Measurements from ENCODE around the gene ZNF428. TPM values are rescaled to one million over a fixed set of nuclear protein-coding genes. Genes with fewer than 3 reads are reported as not detected.

Gene ZNF428
- total and polyA plus RNA-seq, 8 donors = 24.7 to 99.9 (median 80.9) TPM

DNA sequence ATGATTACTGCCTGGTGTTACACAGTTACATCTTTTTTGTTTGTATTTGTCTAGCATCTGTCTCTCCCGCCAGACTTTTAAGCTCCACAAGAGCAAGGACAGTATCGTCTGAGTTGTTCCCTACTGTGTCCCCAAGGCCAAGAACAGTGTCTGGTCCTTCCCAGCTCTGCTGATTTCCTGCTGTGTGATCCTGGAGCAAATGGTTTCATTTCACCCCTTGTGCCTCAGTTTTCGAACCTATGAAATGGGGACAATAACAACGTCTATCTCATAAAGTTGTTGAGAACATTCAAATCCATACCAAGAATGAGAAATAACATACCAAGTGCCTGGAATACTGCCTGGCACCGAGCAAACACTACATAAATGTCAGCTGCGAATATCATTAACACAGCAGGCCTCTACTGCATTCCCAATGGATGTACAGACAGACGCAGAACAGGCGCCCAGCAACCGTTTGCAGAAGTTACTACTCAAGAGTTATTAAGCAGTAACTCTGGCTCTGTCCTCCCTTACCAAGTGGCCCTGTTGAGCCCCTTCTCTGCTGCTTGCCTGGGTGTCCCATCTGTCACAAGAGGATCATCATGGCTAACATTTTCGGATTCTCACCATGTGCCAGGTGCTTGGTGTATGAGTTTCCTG lies 55.5 kb downstream of the ZNF428 start:
- Histone ChIP-seq H3K27me3 (no peaks in the 10 kb centered on the region), H3K36me3 (peaks cover 0 to 25% of the 10 kb centered on the region in 2 donors), H3K27ac (peak overlapping the region in 1 of 2 donors; percentile 89), H3K4me3 (no peak overlapping the region), H3K9me3 (no peaks in the 10 kb centered on the region), H3K4me1 (peaks cover 0 to 25% of the 10 kb centered on the region in 2 donors)
- intact Hi-C loops (cut with DNase I) = no loop called here
- DNase-seq = no peak
- no peak for TF ChIP-seq CTCF (IDR thresholded peaks at IDR 0.05)
- ATAC-seq = no peak

DNA sequence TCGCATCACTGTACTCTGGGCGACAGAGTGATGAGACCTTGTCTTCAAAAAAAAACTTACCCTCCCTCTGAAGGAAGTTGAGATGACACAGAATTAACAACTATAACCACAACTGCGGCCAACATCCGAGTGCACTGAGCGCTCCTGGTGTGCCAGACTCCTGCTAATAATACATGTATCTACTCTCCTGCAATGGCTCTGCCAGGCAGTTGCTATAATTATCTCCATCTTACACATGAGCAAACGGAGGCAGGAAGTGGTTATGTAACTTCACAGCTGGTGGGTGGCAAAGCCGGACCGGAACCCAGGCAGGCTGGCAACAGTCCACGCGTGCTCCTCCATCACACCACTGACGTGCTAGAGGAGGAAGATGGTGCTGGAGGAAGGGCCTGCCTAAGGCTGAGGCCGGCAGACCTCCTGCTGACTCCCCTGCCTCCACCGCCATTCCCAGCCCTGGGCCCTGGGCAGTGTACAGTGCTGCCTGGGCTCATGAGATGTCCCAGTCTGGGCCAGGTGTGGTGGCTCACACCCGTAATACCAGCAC lies 56.7 kb downstream of the ZNF428 start:
- Histone ChIP-seq H3K27me3 (no peaks in the 10 kb centered on the region), H3K4me1 (peaks cover 0 to 25% of the 10 kb centered on the region in 2 donors), H3K27ac (peak overlapping the region; percentile 65 to 89), H3K4me3 (no peak overlapping the region), H3K36me3 (peaks cover 0 to 30% of the 10 kb centered on the region in 2 donors), H3K9me3 (no peaks in the 10 kb centered on the region)
- intact Hi-C loops (cut with DNase I) = no loop called here
- no peak for TF ChIP-seq CTCF (IDR thresholded peaks at IDR 0.05)
- ATAC-seq (peak; percentile 81), DNase-seq (peak in 3 of 4 donors; percentile 40 to 89 (median 87))

DNA sequence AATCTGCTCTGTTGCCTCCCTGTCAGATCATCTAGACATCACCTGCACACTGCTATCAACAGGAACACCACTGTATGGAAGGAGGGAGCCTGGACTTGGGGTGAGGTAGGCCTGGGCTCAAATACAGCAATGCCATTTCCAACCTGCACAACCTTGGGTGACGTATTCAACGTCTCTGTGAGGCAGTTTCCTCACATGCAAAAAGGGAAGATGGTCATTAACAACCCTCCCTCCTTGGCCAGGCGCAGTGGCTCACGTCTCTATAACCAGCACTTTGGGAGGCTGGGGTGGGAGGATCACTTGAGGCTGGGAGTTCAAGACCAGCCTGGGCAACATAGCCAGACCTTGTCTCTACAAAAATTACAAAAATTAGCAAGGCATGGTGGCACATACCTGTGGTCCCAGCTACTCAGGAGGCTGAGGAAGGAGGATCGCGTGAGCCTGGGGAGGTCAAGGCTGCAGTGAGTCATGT lies 57.2 kb downstream of the ZNF428 start:
- intact Hi-C loops (cut with DNase I) = no loop called here
- H3K9me3 ChIP-seq = no peaks in the 10 kb centered on the region
- H3K4me3 ChIP-seq = no peak overlapping the region
- H3K27ac ChIP-seq = peak overlapping the region; percentile 21 to 89
- TF ChIP-seq CTCF (IDR thresholded peaks at IDR 0.05) = no peak
- ATAC-seq = no peak
- H3K27me3 ChIP-seq = no peaks in the 10 kb centered on the region
- no peak for DNase-seq
- peaks cover 0 to 30% of the 10 kb centered on the region in 2 donors for H3K36me3 ChIP-seq
- peaks cover 0 to 25% of the 10 kb centered on the region in 2 donors for H3K4me1 ChIP-seq

GRCh38 chr19:43561139-43561970 lies 58.1 kb downstream of the ZNF428 start:
- no peak for DNase-seq
- TF ChIP-seq CTCF (IDR thresholded peaks at IDR 0.05) = no peak
- H3K36me3 ChIP-seq = peaks cover 0 to 31% of the 10 kb centered on the region in 2 donors
- peak overlapping the region in 1 of 2 donors; percentile 89 for H3K27ac ChIP-seq
- no peak for ATAC-seq
- peaks cover 0 to 25% of the 10 kb centered on the region in 2 donors for H3K4me1 ChIP-seq
- H3K4me3 ChIP-seq = no peak overlapping the region
- intact Hi-C loops (cut with DNase I) = no loop called here
- H3K27me3 ChIP-seq = no peaks in the 10 kb centered on the region
- H3K9me3 ChIP-seq = no peaks in the 10 kb centered on the region

- ATAC-seq = no peak
- Histone ChIP-seq H3K27me3 (no peaks in the 10 kb centered on the region), H3K9me3 (no peaks in the 10 kb centered on the region), H3K4me1 (peaks cover 0 to 25% of the 10 kb centered on the region in 2 donors), H3K27ac (no peak overlapping the region), H3K4me3 (no peak overlapping the region), H3K36me3 (peaks cover 0 to 35% of the 10 kb centered on the region in 2 donors)
- intact Hi-C loops (cut with DNase I) = no loop called here
- TF ChIP-seq CTCF (IDR thresholded peaks at IDR 0.05) = no peak
- DNase-seq = peak in 1 of 4 donors; percentile 17
These were observed 58.7 kb downstream of the ZNF428 start for GRCh38 chr19:43560687-43561086.
